ENCODE data around the gene ZBTB7C.

ZBTB7C gene

GRCh38 chr18:48321536-48321935 is 87.6 kb downstream of the ZBTB7C start:
- H3K36me3 Mint-ChIP-seq (ENCODE audit: low read depth), result no peaks in the 10 kb centered on the region
- H3K4me1 Mint-ChIP-seq (ENCODE audit: low read depth), result no peaks in the 10 kb centered on the region
- H3K4me3 Mint-ChIP-seq, result no peak overlapping the region
- no peak overlapping the region for H3K27ac Mint-ChIP-seq
- no peak for DNase-seq
- peaks cover 4% of the 10 kb centered on the region for H3K27me3 Mint-ChIP-seq
- H3K9me3 Mint-ChIP-seq, result no peaks in the 10 kb centered on the region

GRCh38 chr18:48321121-48321520 is 88.1 kb downstream of the ZBTB7C start:
- Mint-ChIP-seq H3K36me3 (ENCODE audit: low read depth) (no peaks in the 10 kb centered on the region), H3K4me3 (no peak overlapping the region), H3K27ac (no peak overlapping the region), H3K4me1 (ENCODE audit: low read depth) (no peaks in the 10 kb centered on the region), H3K9me3 (no peaks in the 10 kb centered on the region), H3K27me3 (peaks cover 4% of the 10 kb centered on the region)
- no peak for DNase-seq

- Mint-ChIP-seq H3K9me3 (no peaks in the 10 kb centered on the region), H3K4me1 (ENCODE audit: low read depth) (no peaks in the 10 kb centered on the region), H3K27ac (no peak overlapping the region), H3K27me3 (peaks cover 4% of the 10 kb centered on the region), H3K4me3 (no peak overlapping the region), H3K36me3 (ENCODE audit: low read depth) (no peaks in the 10 kb centered on the region)
- DNase-seq, result no peak
These were observed 88.6 kb downstream of the ZBTB7C start for GRCh38 chr18:48320639-48320945.

- Mint-ChIP-seq H3K4me1 (ENCODE audit: low read depth) (no peaks in the 10 kb centered on the region), H3K9me3 (no peaks in the 10 kb centered on the region), H3K27me3 (peaks cover 5% of the 10 kb centered on the region), H3K4me3 (no peak overlapping the region), H3K27ac (no peak overlapping the region), H3K36me3 (ENCODE audit: low read depth) (no peaks in the 10 kb centered on the region)
- DNase-seq, result no peak
These were observed 89.2 kb downstream of the ZBTB7C start for GRCh38 chr18:48319801-48320638.

- H3K4me1 Mint-ChIP-seq (ENCODE audit: low read depth), result no peaks in the 10 kb centered on the region
- H3K27ac Mint-ChIP-seq, result no peak overlapping the region
- H3K36me3 Mint-ChIP-seq (ENCODE audit: low read depth), result no peaks in the 10 kb centered on the region
These were observed 90.7 kb downstream of the ZBTB7C start for GRCh38 chr18:48318436-48318835.

GRCh38 chr18:48317781-48318381 is 91.3 kb downstream of the ZBTB7C start:
- H3K27ac Mint-ChIP-seq, result no peak overlapping the region
- H3K4me1 Mint-ChIP-seq (ENCODE audit: low read depth), result no peaks in the 10 kb centered on the region
- H3K9me3 Mint-ChIP-seq, result no peaks in the 10 kb centered on the region
- no peak overlapping the region for H3K4me3 Mint-ChIP-seq
- no peaks in the 10 kb centered on the region for H3K36me3 Mint-ChIP-seq (ENCODE audit: low read depth)
- no peak for DNase-seq
- H3K27me3 Mint-ChIP-seq, result peaks cover 11% of the 10 kb centered on the region

More at GRCh38 chr18:48318436-48318835, 90.7 kb downstream of the ZBTB7C start:
- H3K4me3 Mint-ChIP-seq, result no peak overlapping the region
- DNase-seq, result no peak
- no peaks in the 10 kb centered on the region for H3K9me3 Mint-ChIP-seq
- peaks cover 11% of the 10 kb centered on the region for H3K27me3 Mint-ChIP-seq

GRCh38 chr18:48316177-48316576 is 93.0 kb downstream of the ZBTB7C start:
- DNase-seq, result no peak
- Mint-ChIP-seq H3K27me3 (peaks cover 17% of the 10 kb centered on the region), H3K4me1 (ENCODE audit: low read depth) (no peaks in the 10 kb centered on the region), H3K9me3 (no peaks in the 10 kb centered on the region), H3K27ac (no peak overlapping the region), H3K4me3 (no peak overlapping the region), H3K36me3 (ENCODE audit: low read depth) (no peaks in the 10 kb centered on the region)

- Mint-ChIP-seq H3K4me3 (no peak overlapping the region), H3K27me3 (peaks cover 13% of the 10 kb centered on the region), H3K27ac (no peak overlapping the region), H3K9me3 (no peaks in the 10 kb centered on the region), H3K36me3 (ENCODE audit: low read depth) (no peaks in the 10 kb centered on the region), H3K4me1 (ENCODE audit: low read depth) (no peaks in the 10 kb centered on the region)
- DNase-seq, result no peak
These were observed 94.5 kb downstream of the ZBTB7C start for GRCh38 chr18:48314690-48315089.

GRCh38 chr18:48313792-48314191 is 95.4 kb downstream of the ZBTB7C start:
- Mint-ChIP-seq H3K4me1 (ENCODE audit: low read depth) (no peaks in the 10 kb centered on the region), H3K4me3 (no peak overlapping the region), H3K9me3 (no peaks in the 10 kb centered on the region), H3K27ac (no peak overlapping the region), H3K27me3 (peaks cover 13% of the 10 kb centered on the region), H3K36me3 (ENCODE audit: low read depth) (no peaks in the 10 kb centered on the region)
- DNase-seq, result no peak

GRCh38 chr18:48312066-48312465 is 97.1 kb downstream of the ZBTB7C start:
- Mint-ChIP-seq H3K36me3 (ENCODE audit: low read depth) (no peaks in the 10 kb centered on the region), H3K4me1 (ENCODE audit: low read depth) (no peaks in the 10 kb centered on the region), H3K9me3 (no peaks in the 10 kb centered on the region), H3K4me3 (no peak overlapping the region), H3K27me3 (peaks cover 16% of the 10 kb centered on the region), H3K27ac (no peak overlapping the region)
- DNase-seq, result no peak

GRCh38 chr18:48310999-48311398 is 98.2 kb downstream of the ZBTB7C start:
- DNase-seq, result no peak
- no peak overlapping the region for H3K27ac Mint-ChIP-seq

GRCh38 chr18:48310353-48310752 is 98.8 kb downstream of the ZBTB7C start:
- Mint-ChIP-seq H3K4me1 (ENCODE audit: low read depth) (no peaks in the 10 kb centered on the region), H3K9me3 (no peaks in the 10 kb centered on the region)
- no peak for DNase-seq

More at GRCh38 chr18:48310999-48311398, 98.2 kb downstream of the ZBTB7C start:
- Mint-ChIP-seq H3K27me3 (peaks cover 16% of the 10 kb centered on the region), H3K4me1 (ENCODE audit: low read depth) (no peaks in the 10 kb centered on the region), H3K9me3 (no peaks in the 10 kb centered on the region), H3K4me3 (no peak overlapping the region), H3K36me3 (ENCODE audit: low read depth) (no peaks in the 10 kb centered on the region)

GRCh38 chr18:48308755-48309575 is 100.2 kb downstream of the ZBTB7C start:
- DNase-seq, result no peak
- Mint-ChIP-seq H3K9me3 (no peaks in the 10 kb centered on the region), H3K4me1 (ENCODE audit: low read depth) (no peaks in the 10 kb centered on the region), H3K36me3 (ENCODE audit: low read depth) (no peaks in the 10 kb centered on the region), H3K4me3 (no peak overlapping the region), H3K27ac (no peak overlapping the region), H3K27me3 (peaks cover 9% of the 10 kb centered on the region)

More at GRCh38 chr18:48310353-48310752, 98.8 kb downstream of the ZBTB7C start:
- Mint-ChIP-seq H3K4me3 (no peak overlapping the region), H3K27ac (no peak overlapping the region), H3K36me3 (ENCODE audit: low read depth) (no peaks in the 10 kb centered on the region), H3K27me3 (peaks cover 16% of the 10 kb centered on the region)

GRCh38 chr18:48308027-48308635 is 101.1 kb downstream of the ZBTB7C start:
- no peaks in the 10 kb centered on the region for H3K9me3 Mint-ChIP-seq
- H3K4me3 Mint-ChIP-seq, result no peak overlapping the region
- no peak for DNase-seq
- H3K36me3 Mint-ChIP-seq (ENCODE audit: low read depth), result no peaks in the 10 kb centered on the region
- no peak overlapping the region for H3K27ac Mint-ChIP-seq
- no peaks in the 10 kb centered on the region for H3K4me1 Mint-ChIP-seq (ENCODE audit: low read depth)
- peaks cover 9% of the 10 kb centered on the region for H3K27me3 Mint-ChIP-seq

All from activated T-cell treated with anti-CD3 and anti-CD28 coated beads, Interleukin-2, amount 50 U/mL, for 24 hours (primary cell).